Activated CD8-positive, alpha-beta T cell treated with anti-CD3 and anti-CD28 coated beads for 36 hours (primary cell): ENCODE measurements around the gene JMJD8. TPM values are rescaled to one million over a fixed set of nuclear protein-coding genes. Genes with fewer than 3 reads are reported as not detected.

Experiments
- ATAC-seq: fragments of 200-7000 bp; cut with Tn5 transposase; one replicate; pipeline ENCODE4 v1.10.0; 2021; ENCODE audit warnings: mild to moderate bottlenecking, moderate library complexity
- CTCF ChIA-PET: fragments of 350-600 bp; sonication (Branson Sonifier 250); formaldehyde crosslinking; loops from one replicate; lab custom pipeline; 2021; ENCODE audit warnings: antibody characterized with exemption; lab: Charles Lee
- POLR2A ChIA-PET: fragments of 350-600 bp; sonication (Branson Sonifier 250); formaldehyde crosslinking; loops from one replicate; lab custom pipeline; 2021; ENCODE audit warnings: antibody characterized with exemption; lab: Charles Lee
- DNase-seq: peaks from one replicate; pipeline ENCODE4 v3.0.0-alpha.2; 2020
- H3K27ac Mint-ChIP-seq: one replicate; pipeline ENCODE4 v1.8.0; 2021; ENCODE audit warnings: mild to moderate bottlenecking, mixed read lengths
- H3K27me3 Mint-ChIP-seq: one replicate; pipeline ENCODE4 v1.8.0; 2021; ENCODE audit warnings: mixed read lengths
- H3K36me3 Mint-ChIP-seq: one replicate; pipeline ENCODE4 v1.8.0; 2021; ENCODE audit warnings: low read depth, mixed read lengths
- H3K4me1 Mint-ChIP-seq: one replicate; pipeline ENCODE4 v1.8.0; 2021; ENCODE audit warnings: low read depth, mixed read lengths
- H3K4me3 Mint-ChIP-seq: one replicate; pipeline ENCODE4 v1.8.0; 2021; ENCODE audit warnings: mild to moderate bottlenecking, moderate library complexity, mixed read lengths
- H3K9me3 Mint-ChIP-seq: one replicate; pipeline ENCODE4 v1.8.0; 2021; ENCODE audit warnings: mixed read lengths
- CTCF ChIP-seq: fragments of 200-600 bp; IDR thresholded peaks from one replicate; pipeline ENCODE4 v1.8.0; 2022; ENCODE audit warnings: antibody characterized with exemption, mild to moderate bottlenecking
- intact Hi-C: fragments of 100-400 bp; cut with micrococcal nuclease; formaldehyde crosslinking; loops from one replicate; pipeline ENCODE4 v1.10.0; 2022
- total RNA-seq, 2 experiments: library from RNA; stranded (reverse); gene quantifications; one replicate each; pipeline ENCODE4 v1.2.3, GENCODE V29; 2021

The JMJD8 gene
- total RNA-seq, 2 experiments from 2014 or later: 26.2 to 28.7 TPM

- intact Hi-C loops: no loop called here
- peaks cover 29% of the 10 kb centered on the region for H3K27me3 Mint-ChIP-seq
- ChIA-PET CTCF (no interaction called here), POLR2A (interaction anchor here (2.6 kb wide), 1 partner anchor 9 kb away, joined by 7 read pairs; the partner anchor contains the start of gene WDR24)
- no peak for TF ChIP-seq CTCF
- H3K4me1 Mint-ChIP-seq: peaks cover 16% of the 10 kb centered on the region
- no peak for DNase-seq
- H3K4me3 Mint-ChIP-seq: no peak overlapping the region
- H3K27ac Mint-ChIP-seq: no peak overlapping the region
- H3K36me3 Mint-ChIP-seq: no peaks in the 10 kb centered on the region
- no peak for ATAC-seq
- no peaks in the 10 kb centered on the region for H3K9me3 Mint-ChIP-seq
Measured at GRCh38 chr16:698911-699671, 15.0 kb upstream of the JMJD8 start.

GRCh38 chr16:695355-696089, 11.4 kb upstream of the JMJD8 start:
- H3K36me3 Mint-ChIP-seq: no peaks in the 10 kb centered on the region
- intact Hi-C loops: no loop called here
- ChIA-PET POLR2A (interaction anchor here (0.7 to 2.9 kb wide), 15 partner anchors 8 to 169 kb away, joined by 3 to 11 read pairs (median 4); partner anchors contain the start of genes ANTKMT, CCDC78, HAGHL and JMJD8), CTCF (interaction anchor here (0.6 to 1.5 kb wide), 8 partner anchors 9 to 90 kb away, joined by 3 to 5 read pairs (median 3); partner anchors contain the start of genes CIAO3 and METRN)
- peak; percentile 79 for DNase-seq
- ATAC-seq: peak; percentile 82
- H3K9me3 Mint-ChIP-seq: no peaks in the 10 kb centered on the region
- peak overlapping the region; percentile 78 for H3K4me3 Mint-ChIP-seq
- H3K4me1 Mint-ChIP-seq: peaks cover 20% of the 10 kb centered on the region
- H3K27me3 Mint-ChIP-seq: peaks cover 4% of the 10 kb centered on the region
- H3K27ac Mint-ChIP-seq: peak overlapping the region; percentile 75
- TF ChIP-seq CTCF: no peak

- Mint-ChIP-seq H3K4me3 (peak overlapping the region; percentile 68), H3K27ac (no peak overlapping the region), H3K27me3 (peaks cover 4% of the 10 kb centered on the region), H3K36me3 (no peaks in the 10 kb centered on the region), H3K9me3 (no peaks in the 10 kb centered on the region), H3K4me1 (peaks cover 20% of the 10 kb centered on the region)
- POLR2A ChIA-PET: interaction anchor here (0.7 to 2.9 kb wide), 13 partner anchors 9 to 169 kb away, joined by 3 to 11 read pairs (median 4); partner anchors contain the start of genes ANTKMT, CCDC78, HAGHL and JMJD8
- intact Hi-C loops: no loop called here
- TF ChIP-seq CTCF: no peak
- DNase-seq (no peak), ATAC-seq (no peak)
- CTCF ChIA-PET: interaction anchor here (0.8 to 1.5 kb wide), 6 partner anchors 9 to 90 kb away, joined by 3 to 5 read pairs (median 3); partner anchors contain the start of gene CIAO3
Measured at GRCh38 chr16:694863-695354, 10.8 kb upstream of the JMJD8 start.

- Mint-ChIP-seq H3K27me3 (peaks cover 4% of the 10 kb centered on the region), H3K36me3 (no peaks in the 10 kb centered on the region), H3K4me3 (peak overlapping the region; percentile 68), H3K9me3 (no peaks in the 10 kb centered on the region), H3K27ac (no peak overlapping the region), H3K4me1 (peaks cover 23% of the 10 kb centered on the region)
- ATAC-seq (no peak), DNase-seq (peak; percentile 24)
- intact Hi-C loops: no loop called here
- POLR2A ChIA-PET: interaction anchor here (1.7 to 2.9 kb wide), 3 partner anchors 10 to 22 kb away, joined by 8 to 11 read pairs (median 11); partner anchors contain the start of genes JMJD8 and STUB1
- no peak for TF ChIP-seq CTCF
- CTCF ChIA-PET: no interaction called here
Measured at GRCh38 chr16:694187-694862, 10.2 kb upstream of the JMJD8 start.
